Subcutaneous adipose tissue (tissue), 4 donors: ENCODE data around the gene ZNF793. TPM values are rescaled to one million over a fixed set of nuclear protein-coding genes. Genes with fewer than 3 reads are reported as not detected.

ENCODE experiments used
- total RNA-seq, 4 donors: library from RNA; depleted of rRNA; stranded (reverse); fragments of >200 nt; gene quantifications; one replicate each; pipeline ENCODE4 v1.1.0, GENCODE V29; 2016
- TF ChIP-seq, protein P1 (sequence below): fragments of 450-650 bp; IDR thresholded peaks from one replicate; pipeline ENCODE4 v1.5.1; 2016; ENCODE audit warnings: low read depth, mild to moderate bottlenecking, control low read depth, antibody characterized with exemption, moderate library complexity

ZNF793 gene
- total RNA-seq, result 1 to 10 TPM in 2 of 4 donors, under 1 TPM in 2; 0.16 to 2.8 (median 1.1) TPM

DNA sequence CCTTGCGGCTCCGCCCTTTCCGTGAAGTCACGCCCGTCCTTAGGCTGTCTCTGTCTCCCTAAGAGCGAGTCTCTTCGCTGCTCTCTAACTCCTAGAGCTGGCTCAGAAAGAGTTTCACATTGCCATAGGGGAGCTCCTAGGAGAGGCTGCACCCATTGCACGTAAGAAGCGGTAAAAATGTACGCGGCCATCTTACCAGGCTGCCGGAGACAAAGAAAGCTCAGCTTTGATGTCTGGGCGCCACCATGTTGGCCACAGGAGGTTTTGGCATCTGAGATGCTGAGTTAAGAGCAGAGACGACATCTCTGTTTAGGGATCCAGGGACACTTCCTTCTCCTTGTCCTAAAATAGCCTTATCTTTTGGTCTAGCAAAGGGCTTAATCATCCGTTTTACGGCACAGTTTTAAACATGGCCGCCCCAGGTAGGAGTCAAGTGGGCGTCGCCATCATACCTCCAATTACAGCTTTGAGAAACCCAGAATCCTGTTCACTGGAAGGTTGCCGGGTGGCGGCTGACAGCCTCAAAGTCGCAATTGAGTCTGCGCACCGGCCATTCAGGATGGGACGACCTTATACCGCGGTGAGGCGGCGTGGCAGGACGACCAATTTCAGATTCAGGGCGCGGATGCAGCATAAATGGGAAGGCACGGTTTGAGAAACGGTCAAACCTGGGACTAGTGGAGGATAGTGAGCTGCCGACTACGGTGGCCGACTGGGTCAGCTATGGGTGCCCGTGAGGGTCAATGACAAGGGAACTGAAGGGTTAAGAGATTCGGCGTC lies at the start of gene ZNF793:
TSS of gene ZNF793 (plus strand) at position 553 of the 780 bp plus-strand sequence. CDS start 16,501 bp downstream, outside the sequence.
- TF ChIP-seq, protein P1, sequence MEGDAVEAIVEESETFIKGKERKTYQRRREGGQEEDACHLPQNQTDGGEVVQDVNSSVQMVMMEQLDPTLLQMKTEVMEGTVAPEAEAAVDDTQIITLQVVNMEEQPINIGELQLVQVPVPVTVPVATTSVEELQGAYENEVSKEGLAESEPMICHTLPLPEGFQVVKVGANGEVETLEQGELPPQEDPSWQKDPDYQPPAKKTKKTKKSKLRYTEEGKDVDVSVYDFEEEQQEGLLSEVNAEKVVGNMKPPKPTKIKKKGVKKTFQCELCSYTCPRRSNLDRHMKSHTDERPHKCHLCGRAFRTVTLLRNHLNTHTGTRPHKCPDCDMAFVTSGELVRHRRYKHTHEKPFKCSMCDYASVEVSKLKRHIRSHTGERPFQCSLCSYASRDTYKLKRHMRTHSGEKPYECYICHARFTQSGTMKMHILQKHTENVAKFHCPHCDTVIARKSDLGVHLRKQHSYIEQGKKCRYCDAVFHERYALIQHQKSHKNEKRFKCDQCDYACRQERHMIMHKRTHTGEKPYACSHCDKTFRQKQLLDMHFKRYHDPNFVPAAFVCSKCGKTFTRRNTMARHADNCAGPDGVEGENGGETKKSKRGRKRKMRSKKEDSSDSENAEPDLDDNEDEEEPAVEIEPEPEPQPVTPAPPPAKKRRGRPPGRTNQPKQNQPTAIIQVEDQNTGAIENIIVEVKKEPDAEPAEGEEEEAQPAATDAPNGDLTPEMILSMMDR, result no peak

DNA sequence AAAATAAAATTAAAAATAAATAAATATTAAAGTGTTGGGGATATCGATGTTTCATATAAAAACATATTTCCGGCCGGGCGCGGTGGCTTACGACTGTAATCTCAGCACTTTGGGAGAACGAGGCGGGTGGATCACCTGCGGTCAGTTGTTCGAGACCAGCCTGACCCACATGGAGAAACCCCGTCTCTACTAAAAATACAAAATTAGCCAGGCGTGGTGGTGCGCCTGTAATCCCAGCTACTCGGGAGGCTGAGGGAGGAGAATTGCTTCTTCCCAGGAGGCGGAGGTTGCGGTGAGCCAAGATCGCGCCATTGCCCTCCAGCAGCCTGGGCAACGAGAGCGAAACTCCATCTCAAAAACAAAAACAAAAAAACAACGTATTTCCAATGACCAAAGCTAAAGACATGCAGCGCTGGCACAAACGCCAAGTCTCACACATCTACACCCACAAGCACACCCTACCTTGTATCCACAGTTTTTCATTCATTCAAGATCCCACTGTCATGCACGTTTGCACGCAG lies 40.4 kb upstream of the ZNF793 start:
- TF ChIP-seq, protein P1, result no peak

DNA sequence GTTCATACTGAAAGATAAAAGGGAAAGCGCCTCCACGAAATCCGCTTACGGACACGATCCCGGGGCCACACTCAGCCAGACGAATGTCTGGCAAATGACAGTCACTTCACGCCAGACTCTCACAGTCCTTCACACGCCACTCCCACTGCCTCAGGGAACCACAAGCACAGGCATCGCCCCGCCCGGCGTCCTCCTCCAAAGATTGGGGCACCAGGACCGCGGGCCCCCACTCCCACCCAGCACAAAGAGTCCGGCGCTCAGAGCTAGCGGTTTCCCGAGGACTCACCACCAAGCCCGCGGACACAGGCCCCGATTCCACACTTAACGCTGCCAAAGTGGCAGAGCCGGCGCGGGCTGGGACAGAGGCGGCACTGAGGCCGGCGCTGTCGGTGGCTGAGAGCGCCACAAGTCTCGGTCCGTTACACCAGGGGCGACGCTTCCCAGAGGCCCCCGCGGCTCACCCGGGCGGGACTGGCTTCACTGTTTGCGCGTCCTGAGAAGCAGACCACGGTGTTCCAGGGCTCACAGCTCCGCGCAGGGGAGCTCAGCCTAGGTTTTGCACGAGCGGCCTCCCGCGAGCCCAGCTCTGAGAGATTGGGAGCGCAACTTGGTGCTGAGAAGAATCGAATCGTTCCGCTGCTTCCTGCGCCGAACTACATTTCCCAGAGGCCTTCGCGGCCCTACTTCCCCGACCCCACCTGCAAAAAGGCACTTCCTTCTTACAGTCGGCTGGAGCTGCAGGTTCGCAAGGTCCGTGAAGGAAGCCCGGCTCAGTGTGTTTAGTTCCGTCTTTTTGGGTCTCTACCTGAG lies 39.7 kb upstream of the ZNF793 start, which contains the start of gene ZNF569:
TSS of gene ZNF569 (minus strand) at position 647 of the 810 bp plus-strand sequence. CDS start 22,523 bp downstream, outside the sequence.
- TF ChIP-seq, protein P1, result no peak

DNA sequence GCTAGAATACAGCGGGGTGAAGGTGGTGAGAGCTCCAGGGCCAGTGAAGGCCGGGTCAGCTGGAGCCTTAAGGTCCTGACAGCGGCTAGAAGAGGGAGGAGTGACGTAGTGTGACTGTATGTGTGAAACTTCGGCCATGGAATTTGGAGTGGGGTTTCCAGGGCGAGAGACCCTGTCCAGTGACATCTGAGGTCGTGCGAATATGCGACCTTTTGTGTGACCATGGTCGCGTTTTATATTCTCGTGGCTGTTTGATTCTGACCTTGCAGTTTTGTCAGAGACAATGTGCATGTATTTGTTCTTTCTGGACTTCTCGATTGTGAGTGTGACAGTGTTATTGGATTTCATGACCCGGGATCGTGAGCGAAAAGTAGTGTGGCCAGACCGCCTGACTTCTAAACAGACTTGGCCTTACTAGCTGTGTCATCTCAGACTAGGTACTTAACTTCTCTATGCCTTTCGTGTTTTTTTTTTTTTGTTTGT lies 39.1 kb upstream of the ZNF793 start:
- TF ChIP-seq, protein P1, result no peak

DNA sequence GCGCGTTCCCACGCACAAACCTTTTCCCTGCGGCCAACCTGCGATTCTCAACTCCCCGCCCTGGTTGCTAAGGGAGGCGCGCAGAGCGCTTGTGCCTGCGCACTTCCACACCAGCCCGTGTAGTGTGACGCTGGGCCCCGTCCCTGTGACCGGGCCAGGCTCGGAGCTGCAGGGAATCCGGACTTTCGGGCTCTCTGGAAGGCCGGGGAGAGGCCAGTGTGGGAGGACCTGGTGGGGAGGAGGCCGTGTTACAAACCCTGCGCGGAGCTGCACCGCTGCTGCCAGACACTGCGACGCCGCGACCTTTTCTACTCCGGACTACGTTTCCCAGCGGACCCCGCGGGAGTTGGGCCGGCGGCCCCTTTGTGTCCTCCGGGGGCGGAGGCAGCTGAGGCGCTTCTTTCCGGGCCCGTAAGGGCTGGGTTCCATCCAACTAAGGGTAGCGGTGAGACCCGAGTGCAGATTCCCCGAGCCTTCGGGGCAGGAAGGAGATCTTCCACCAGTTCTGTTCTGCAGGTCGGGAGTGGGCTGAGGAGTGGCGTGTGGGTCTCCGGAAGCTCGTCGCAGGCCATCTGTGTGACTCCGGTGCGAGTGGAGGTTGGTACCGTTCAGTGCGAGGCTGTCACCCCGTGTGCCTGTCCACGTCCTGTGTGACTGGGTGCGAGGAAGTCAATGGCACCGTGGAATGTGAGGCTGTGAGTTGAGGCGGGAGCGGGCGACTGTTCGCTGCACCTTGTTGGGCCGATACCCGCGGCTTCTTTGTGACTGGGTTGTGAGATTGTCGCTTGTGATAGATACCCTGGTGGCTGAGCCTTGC lies 37.6 kb upstream of the ZNF793 start, which contains the start of gene ZNF570:
TSS of gene ZNF570 (plus strand) at position 396 of the 817 bp plus-strand sequence. CDS start 999 bp downstream, outside the sequence.
- TF ChIP-seq, protein P1, result no peak

DNA sequence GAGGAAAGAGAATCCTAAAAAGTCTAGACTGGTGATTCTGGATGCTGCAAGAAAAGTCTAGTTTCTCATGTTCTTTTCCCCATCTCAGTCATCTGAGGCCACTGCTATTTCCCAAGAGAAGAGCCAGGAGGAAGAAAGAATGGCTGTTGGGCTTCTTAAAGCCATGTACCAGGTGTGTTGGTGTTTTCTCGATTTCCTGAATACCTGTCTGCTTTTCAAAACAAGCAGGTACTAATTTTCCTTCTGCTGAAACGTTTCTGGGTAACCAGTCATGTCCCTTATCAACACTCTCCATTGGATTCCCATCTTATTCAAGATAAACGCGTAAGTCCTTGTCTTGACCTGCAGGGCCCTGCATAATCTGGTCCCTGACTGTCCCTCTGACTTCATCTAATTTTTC lies 36.5 kb upstream of the ZNF793 start:
- TF ChIP-seq, protein P1, result no peak
